ENCODE results near the gene ETV1. TPM values are rescaled to one million over a fixed set of nuclear protein-coding genes. Genes with fewer than 3 reads are reported as not detected.

ETV1 gene
- polyA plus RNA-seq, 1 donor from 2014 or later, result 1.5 TPM

GRCh38 chr7:13953368-13953767 is 36.1 kb downstream of the ETV1 start:
- no peak overlapping the region for H3K9ac ChIP-seq (ENCODE audit: low read length)
- no peak overlapping the region for H3K4me2 ChIP-seq (ENCODE audit: low read length)
- H3K36me3 ChIP-seq (ENCODE audit: insufficient read depth, low read length), result no peaks in the 10 kb centered on the region
- H3K79me2 ChIP-seq (replicated peaks; ENCODE audit: insufficient read depth, low read length), result no peaks in the 10 kb centered on the region
- no peaks in the 10 kb centered on the region for H3K9me2 ChIP-seq (ENCODE audit: insufficient read depth, low read length)
- no peaks in the 10 kb centered on the region for H4K20me1 ChIP-seq (ENCODE audit: insufficient read depth)
- no peak overlapping the region for H3K4me3 ChIP-seq (ENCODE audit: low read length)
- no peaks in the 10 kb centered on the region for H3K27me3 ChIP-seq (ENCODE audit: insufficient read depth, low read depth, low read length)
- no peak overlapping the region for H3K27ac ChIP-seq (ENCODE audit: low read length)
- no peak overlapping the region for H2AFZ ChIP-seq (ENCODE audit: low read depth, low read length)
- no peaks in the 10 kb centered on the region for H3F3A ChIP-seq (ENCODE audit: insufficient read depth, low read length, poor library complexity, severe bottlenecking)
- TF ChIP-seq MXI1 (conservative IDR thresholded peaks at IDR 0.05; ENCODE audit: poor library complexity, severe bottlenecking) (no peak), SMC3 (conservative IDR thresholded peaks at IDR 0.05; ENCODE audit: poor library complexity) (no peak), EZH2 (IDR thresholded peaks at IDR 0.05; ENCODE audit: borderline replicate concordance, insufficient read depth, low read length, poor library complexity, severe bottlenecking) (no peak), EP300 (conservative IDR thresholded peaks at IDR 0.05; ENCODE audit: poor library complexity, severe bottlenecking) (no peak), TAF1 (IDR thresholded peaks at IDR 0.05; ENCODE audit: low read depth) (no peak), POLR2AphosphoS5 (IDR thresholded peaks at IDR 0.05) (no peak), RAD21 (conservative IDR thresholded peaks at IDR 0.05) (no peak)
- TF ChIP-seq, protein P1, sequence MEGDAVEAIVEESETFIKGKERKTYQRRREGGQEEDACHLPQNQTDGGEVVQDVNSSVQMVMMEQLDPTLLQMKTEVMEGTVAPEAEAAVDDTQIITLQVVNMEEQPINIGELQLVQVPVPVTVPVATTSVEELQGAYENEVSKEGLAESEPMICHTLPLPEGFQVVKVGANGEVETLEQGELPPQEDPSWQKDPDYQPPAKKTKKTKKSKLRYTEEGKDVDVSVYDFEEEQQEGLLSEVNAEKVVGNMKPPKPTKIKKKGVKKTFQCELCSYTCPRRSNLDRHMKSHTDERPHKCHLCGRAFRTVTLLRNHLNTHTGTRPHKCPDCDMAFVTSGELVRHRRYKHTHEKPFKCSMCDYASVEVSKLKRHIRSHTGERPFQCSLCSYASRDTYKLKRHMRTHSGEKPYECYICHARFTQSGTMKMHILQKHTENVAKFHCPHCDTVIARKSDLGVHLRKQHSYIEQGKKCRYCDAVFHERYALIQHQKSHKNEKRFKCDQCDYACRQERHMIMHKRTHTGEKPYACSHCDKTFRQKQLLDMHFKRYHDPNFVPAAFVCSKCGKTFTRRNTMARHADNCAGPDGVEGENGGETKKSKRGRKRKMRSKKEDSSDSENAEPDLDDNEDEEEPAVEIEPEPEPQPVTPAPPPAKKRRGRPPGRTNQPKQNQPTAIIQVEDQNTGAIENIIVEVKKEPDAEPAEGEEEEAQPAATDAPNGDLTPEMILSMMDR (IDR thresholded peaks at IDR 0.05; ENCODE audit: poor library complexity, severe bottlenecking), result no peak
- TF ChIP-seq, protein P2, sequence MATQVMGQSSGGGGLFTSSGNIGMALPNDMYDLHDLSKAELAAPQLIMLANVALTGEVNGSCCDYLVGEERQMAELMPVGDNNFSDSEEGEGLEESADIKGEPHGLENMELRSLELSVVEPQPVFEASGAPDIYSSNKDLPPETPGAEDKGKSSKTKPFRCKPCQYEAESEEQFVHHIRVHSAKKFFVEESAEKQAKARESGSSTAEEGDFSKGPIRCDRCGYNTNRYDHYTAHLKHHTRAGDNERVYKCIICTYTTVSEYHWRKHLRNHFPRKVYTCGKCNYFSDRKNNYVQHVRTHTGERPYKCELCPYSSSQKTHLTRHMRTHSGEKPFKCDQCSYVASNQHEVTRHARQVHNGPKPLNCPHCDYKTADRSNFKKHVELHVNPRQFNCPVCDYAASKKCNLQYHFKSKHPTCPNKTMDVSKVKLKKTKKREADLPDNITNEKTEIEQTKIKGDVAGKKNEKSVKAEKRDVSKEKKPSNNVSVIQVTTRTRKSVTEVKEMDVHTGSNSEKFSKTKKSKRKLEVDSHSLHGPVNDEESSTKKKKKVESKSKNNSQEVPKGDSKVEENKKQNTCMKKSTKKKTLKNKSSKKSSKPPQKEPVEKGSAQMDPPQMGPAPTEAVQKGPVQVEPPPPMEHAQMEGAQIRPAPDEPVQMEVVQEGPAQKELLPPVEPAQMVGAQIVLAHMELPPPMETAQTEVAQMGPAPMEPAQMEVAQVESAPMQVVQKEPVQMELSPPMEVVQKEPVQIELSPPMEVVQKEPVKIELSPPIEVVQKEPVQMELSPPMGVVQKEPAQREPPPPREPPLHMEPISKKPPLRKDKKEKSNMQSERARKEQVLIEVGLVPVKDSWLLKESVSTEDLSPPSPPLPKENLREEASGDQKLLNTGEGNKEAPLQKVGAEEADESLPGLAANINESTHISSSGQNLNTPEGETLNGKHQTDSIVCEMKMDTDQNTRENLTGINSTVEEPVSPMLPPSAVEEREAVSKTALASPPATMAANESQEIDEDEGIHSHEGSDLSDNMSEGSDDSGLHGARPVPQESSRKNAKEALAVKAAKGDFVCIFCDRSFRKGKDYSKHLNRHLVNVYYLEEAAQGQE (IDR thresholded peaks at IDR 0.05; ENCODE audit: borderline replicate concordance), result no peak
- no peaks in the 10 kb centered on the region for H3K9me3 ChIP-seq (ENCODE audit: low read length)

DNA sequence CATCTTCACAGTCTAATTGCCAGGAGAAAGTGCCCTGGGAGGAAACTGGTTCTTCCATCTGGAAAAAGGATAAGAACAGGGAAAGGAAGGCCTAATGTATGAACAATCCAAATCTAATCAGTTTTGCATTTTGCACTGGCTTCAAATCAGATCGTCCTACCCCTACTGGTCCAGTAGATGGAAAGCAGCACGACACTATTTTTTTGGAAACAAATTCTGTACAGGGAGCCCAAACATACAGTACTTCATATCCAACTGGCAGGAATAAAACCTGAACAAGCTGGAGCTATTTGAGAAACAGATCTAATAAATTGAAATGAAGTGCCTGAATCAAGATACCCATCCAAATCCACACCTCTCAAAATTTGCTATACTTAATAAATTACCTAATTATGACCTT is 36.5 kb downstream of the ETV1 start:
- Histone ChIP-seq H3K27me3 (ENCODE audit: insufficient read depth, low read depth, low read length) (no peaks in the 10 kb centered on the region), H3K9me3 (ENCODE audit: low read length) (no peaks in the 10 kb centered on the region), H3K79me2 (replicated peaks; ENCODE audit: insufficient read depth, low read length) (no peaks in the 10 kb centered on the region), H3K36me3 (ENCODE audit: insufficient read depth, low read length) (no peaks in the 10 kb centered on the region), H3K9me2 (ENCODE audit: insufficient read depth, low read length) (no peaks in the 10 kb centered on the region), H3K4me3 (ENCODE audit: low read length) (no peak overlapping the region), H3F3A (ENCODE audit: insufficient read depth, low read length, poor library complexity, severe bottlenecking) (no peaks in the 10 kb centered on the region), H3K4me2 (ENCODE audit: low read length) (no peak overlapping the region), H2AFZ (ENCODE audit: low read depth, low read length) (no peak overlapping the region), H3K27ac (ENCODE audit: low read length) (no peak overlapping the region), H4K20me1 (ENCODE audit: insufficient read depth) (no peaks in the 10 kb centered on the region), H3K9ac (ENCODE audit: low read length) (no peak overlapping the region)
- TF ChIP-seq EZH2 (IDR thresholded peaks at IDR 0.05; ENCODE audit: borderline replicate concordance, insufficient read depth, low read length, poor library complexity, severe bottlenecking) (no peak), TAF1 (IDR thresholded peaks at IDR 0.05; ENCODE audit: low read depth) (no peak), MXI1 (conservative IDR thresholded peaks at IDR 0.05; ENCODE audit: poor library complexity, severe bottlenecking) (no peak), EP300 (conservative IDR thresholded peaks at IDR 0.05; ENCODE audit: poor library complexity, severe bottlenecking) (no peak), POLR2AphosphoS5 (IDR thresholded peaks at IDR 0.05) (no peak), RAD21 (conservative IDR thresholded peaks at IDR 0.05) (no peak), SMC3 (conservative IDR thresholded peaks at IDR 0.05; ENCODE audit: poor library complexity) (no peak)
- TF ChIP-seq, protein P1 (IDR thresholded peaks at IDR 0.05; ENCODE audit: poor library complexity, severe bottlenecking), result no peak
- TF ChIP-seq, protein P2 (IDR thresholded peaks at IDR 0.05; ENCODE audit: borderline replicate concordance), result no peak

Measured in neural cell (in vitro differentiated cells).